Right lobe of liver (tissue), 6 donors: Measurements from ENCODE around the gene RPP21. TPM values are rescaled to one million over a fixed set of nuclear protein-coding genes. Genes with fewer than 3 reads are reported as not detected.

Experiments
- ATAC-seq, 4 donors: fragments of 200-7000 bp; cut with Tn5 transposase; one replicate each; pipeline ENCODE4 v1.9.1; 2020; ENCODE audit warnings: mild to moderate bottlenecking in 4 of 4, moderate library complexity in 4 of 4
- DNase-seq, 3 donors: peaks; one replicate each; pipeline ENCODE4 v3.0.0-alpha.2; 2020
- H3K27ac ChIP-seq, 3 donors: fragments of 200-600 bp; one replicate each; pipeline ENCODE4 v1.8.0; 2022
- H3K27me3 ChIP-seq, 2 donors: fragments of 200-600 bp; one replicate each; pipeline ENCODE4 v1.8.0; 2022
- H3K36me3 ChIP-seq, 4 donors: fragments of 200-600 bp; sonication (generic) in 1 of 4; one replicate each; pipeline versions ENCODE4 v1.5.1 to v1.8.0; 2017 to 2022; ENCODE audit warnings: control low read depth in 1 of 4
- H3K4me1 ChIP-seq, 4 donors: fragments of 200-600 bp; sonication (generic) in 1 of 4; one replicate each; pipeline versions ENCODE4 v1.5.1 to v1.8.0; 2017 to 2022; ENCODE audit warnings: control low read depth in 1 of 4
- H3K4me3 ChIP-seq, 3 donors: fragments of 200-600 bp; one replicate each; pipeline ENCODE4 v1.8.0; 2022
- H3K9me3 ChIP-seq, 4 donors: fragments of 200-600 bp; sonication (generic) in 1 of 4; one replicate each; pipeline versions ENCODE4 v1.5.1 to v1.8.0; 2017 to 2022; ENCODE audit warnings: control low read depth in 1 of 4
- POLR2A ChIP-seq: fragments of 450-650 bp; IDR thresholded peaks from one replicate; pipeline ENCODE4 v1.6.1; 2017; ENCODE audit warnings: antibody characterized with exemption, mild to moderate bottlenecking
- WGBS: methylation state at CpG from one replicate; pipeline ENCODE4 v1.1.6; 2018; ENCODE audit warnings: low coverage, low lambda C conversion rate; ENCODE audit not compliant: insufficient coverage; ENCODE audit errors: missing lambda C conversion rate; 5-methylcytosine and 5-hydroxymethylcytosine counted together
- intact Hi-C, 2 donors: fragments of 100-400 bp; cut with DNase I; formaldehyde crosslinking; loops; one replicate each; pipeline versions ENCODE4 v1.11.2 to v1.14.1; 2022
- total RNA-seq, 6 experiments: library from RNA; depleted of rRNA in 2 of 6; stranded (reverse); fragments of >200 nt in 2 of 6; fragmentation: NEBNext Ultra II Directional in 3 of 6; extraction: Animal tissue kit (Norgen Biotek cat#: 25700) in 3 of 6; gene quantifications; one replicate each; pipeline versions ENCODE4 v1.1.0 to v1.2.4, GENCODE V29; 2016 to 2023
- TF ChIP-seq, protein P1 (sequence below), 4 donors: fragments of 200-600 bp in 3 of 4; fragments of 450-650 bp in 1 of 4; IDR thresholded peaks; one replicate each; pipeline versions ENCODE4 v1.5.1 to v1.8.0; 2016 to 2022; ENCODE audit warnings: antibody characterized with exemption in 4 of 4, mild to moderate bottlenecking in 2 of 4
- donor health status: DM: no; HTN: yes; CAD: no.
- donor health status: DM: no; HTN: no; CAD: no.
- donor health status: DM: no; HTN: no; CAD: no.
- donor health status: DM: no; HTN: yes; CAD: no.
- donor health status: DM: no; HTN: yes; CAD: no.

The RPP21 gene
- total RNA-seq, 6 experiments from 2014 or later, result 13.8 to 49.5 (median 16.3) TPM

DNA sequence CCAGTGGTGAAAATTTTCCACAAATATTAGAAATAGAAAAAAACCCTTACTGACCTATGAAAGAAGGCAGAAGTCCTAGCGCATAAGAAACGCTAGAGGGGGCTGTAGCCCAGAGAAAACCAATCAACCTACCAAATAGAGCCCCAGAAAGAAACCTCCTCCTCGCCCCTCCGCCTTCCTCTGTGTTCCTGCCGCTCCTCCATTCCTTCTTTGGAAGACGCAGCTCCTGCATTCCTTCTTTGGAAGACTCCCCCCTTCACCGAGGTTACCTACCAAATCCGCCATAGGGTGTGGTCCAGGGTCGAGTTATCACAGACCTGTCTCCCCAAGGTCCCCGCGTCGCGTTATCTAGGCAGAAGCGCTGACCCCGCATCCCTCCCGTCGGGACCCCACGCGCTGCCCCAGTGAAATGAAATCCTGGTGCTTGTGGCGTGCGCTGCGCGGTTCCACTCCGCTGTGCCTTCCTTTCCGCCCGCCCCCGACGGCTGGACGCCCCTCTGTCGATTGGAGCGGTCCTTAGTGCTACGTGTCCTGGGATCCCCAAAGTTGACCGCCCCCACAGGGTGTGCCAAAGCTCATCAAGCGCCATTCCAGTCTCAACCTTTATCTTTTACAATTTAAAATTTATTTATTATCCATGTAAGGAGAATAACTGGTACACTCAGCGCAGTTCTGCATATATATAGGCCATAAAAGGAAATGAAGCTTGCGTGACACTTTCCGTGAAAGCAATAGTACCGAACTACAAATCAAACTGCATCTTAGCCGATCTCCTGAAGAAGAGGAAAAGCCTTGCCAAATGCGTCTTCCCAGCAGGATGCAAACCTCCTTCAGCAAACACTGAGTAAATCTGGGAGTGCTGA is 13.0 kb downstream of the RPP21 start:
- no peaks in the 10 kb centered on the region for H3K36me3 ChIP-seq
- peaks cover 6 to 9% of the 10 kb centered on the region in 2 donors for H3K27me3 ChIP-seq
- no peak for DNase-seq
- H3K4me1 ChIP-seq, result peaks cover 0 to 3% (median 0%) of the 10 kb centered on the region in 4 donors
- TF ChIP-seq POLR2A, result no peak
- TF ChIP-seq, protein P1, sequence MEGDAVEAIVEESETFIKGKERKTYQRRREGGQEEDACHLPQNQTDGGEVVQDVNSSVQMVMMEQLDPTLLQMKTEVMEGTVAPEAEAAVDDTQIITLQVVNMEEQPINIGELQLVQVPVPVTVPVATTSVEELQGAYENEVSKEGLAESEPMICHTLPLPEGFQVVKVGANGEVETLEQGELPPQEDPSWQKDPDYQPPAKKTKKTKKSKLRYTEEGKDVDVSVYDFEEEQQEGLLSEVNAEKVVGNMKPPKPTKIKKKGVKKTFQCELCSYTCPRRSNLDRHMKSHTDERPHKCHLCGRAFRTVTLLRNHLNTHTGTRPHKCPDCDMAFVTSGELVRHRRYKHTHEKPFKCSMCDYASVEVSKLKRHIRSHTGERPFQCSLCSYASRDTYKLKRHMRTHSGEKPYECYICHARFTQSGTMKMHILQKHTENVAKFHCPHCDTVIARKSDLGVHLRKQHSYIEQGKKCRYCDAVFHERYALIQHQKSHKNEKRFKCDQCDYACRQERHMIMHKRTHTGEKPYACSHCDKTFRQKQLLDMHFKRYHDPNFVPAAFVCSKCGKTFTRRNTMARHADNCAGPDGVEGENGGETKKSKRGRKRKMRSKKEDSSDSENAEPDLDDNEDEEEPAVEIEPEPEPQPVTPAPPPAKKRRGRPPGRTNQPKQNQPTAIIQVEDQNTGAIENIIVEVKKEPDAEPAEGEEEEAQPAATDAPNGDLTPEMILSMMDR (IDR thresholded peaks at IDR 0.05), result peak; percentile 46 to 75 (median 70)
- intact Hi-C loops, result no loop called here
- no peak overlapping the region for H3K4me3 ChIP-seq
- no peak overlapping the region for H3K27ac ChIP-seq
- ATAC-seq, result peak; percentile 77 to 79 (median 78)
- WGBS, result 7% methylated on average over 28 of the region's 40 CpGs
- no peaks in the 10 kb centered on the region for H3K9me3 ChIP-seq

DNA sequence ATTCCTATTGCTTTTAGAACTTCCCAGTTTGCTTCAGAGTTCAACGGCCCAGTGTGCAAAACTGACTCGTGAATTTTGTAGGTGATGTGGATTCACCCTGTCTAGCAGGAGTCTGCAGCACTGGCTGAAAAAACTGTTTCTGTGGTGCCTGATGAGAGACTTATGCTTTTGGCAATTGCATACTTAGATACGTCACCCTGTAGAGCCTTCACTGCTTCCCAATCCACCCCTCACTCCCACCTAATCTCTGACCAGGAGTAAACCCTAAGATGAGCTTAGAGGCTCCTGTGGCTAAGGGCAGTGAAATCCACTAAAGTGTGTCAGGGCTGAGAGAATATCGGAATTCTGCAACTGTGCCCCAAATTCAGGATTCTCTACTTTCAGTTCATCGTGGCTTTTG is 14.3 kb downstream of the RPP21 start:
- DNase-seq (no peak), ATAC-seq (no peak)
- TF ChIP-seq POLR2A, result no peak
- TF ChIP-seq, protein P1 (IDR thresholded peaks at IDR 0.05), result no peak
- WGBS, result 50% methylated on average over 4 of the region's 5 CpGs
- H3K36me3 ChIP-seq, result no peaks in the 10 kb centered on the region
- peaks cover 0 to 3% (median 0%) of the 10 kb centered on the region in 4 donors for H3K4me1 ChIP-seq
- no peaks in the 10 kb centered on the region for H3K9me3 ChIP-seq
- no peak overlapping the region for H3K4me3 ChIP-seq
- intact Hi-C loops, result no loop called here
- peaks cover 6 to 9% of the 10 kb centered on the region in 2 donors for H3K27me3 ChIP-seq
- no peak overlapping the region for H3K27ac ChIP-seq

DNA sequence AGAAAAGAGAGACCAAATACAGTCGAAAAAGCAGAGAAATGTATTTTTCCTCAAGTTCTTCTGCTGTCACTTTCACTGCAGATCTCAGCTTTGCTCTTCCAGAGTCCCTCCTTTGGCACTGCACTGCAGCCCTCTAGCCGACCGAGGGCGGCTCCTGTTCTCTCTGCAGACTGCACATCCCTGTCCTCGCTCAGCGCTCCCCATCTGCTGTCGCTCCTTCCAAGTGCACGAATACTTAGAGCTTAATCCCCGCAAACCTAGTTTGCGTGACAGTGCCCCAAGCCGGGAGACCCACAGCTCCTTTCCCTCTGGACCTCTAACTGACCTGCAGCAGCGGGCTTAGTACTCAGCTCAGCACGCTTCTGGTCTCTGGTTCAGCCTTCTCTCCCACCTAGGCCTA is 15.2 kb downstream of the RPP21 start:
- Histone ChIP-seq H3K4me1 (peaks cover 0 to 3% (median 0%) of the 10 kb centered on the region in 4 donors), H3K27ac (no peak overlapping the region), H3K27me3 (peaks cover 6 to 9% of the 10 kb centered on the region in 2 donors), H3K4me3 (no peak overlapping the region), H3K36me3 (no peaks in the 10 kb centered on the region), H3K9me3 (no peaks in the 10 kb centered on the region)
- DNase-seq (no peak), ATAC-seq (no peak)
- TF ChIP-seq, protein P1 (IDR thresholded peaks at IDR 0.05), result no peak
- no peak for TF ChIP-seq POLR2A
- 33% methylated on average over 9 of the region's 13 CpGs for WGBS
- intact Hi-C loops, result no loop called here

DNA sequence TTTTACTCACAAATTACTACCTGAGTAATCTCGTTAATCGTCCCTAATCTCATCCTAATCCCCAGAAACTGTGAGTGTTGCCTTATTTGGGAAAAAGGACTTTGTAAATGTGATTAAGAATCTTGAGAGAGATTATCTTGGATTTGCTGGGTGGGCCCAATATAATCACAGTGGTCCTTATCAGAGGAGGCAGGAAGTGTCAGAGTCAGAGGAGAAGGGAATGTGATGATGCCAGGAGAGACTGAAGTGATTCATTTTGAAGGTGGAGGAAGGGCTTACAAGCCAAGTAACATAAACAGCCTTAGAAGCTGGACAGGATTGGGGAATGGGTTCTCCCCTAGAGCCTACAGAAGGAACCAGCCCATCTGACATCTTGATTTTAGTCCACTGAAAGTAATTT is 16.7 kb downstream of the RPP21 start:
- H3K27me3 ChIP-seq, result peaks cover 6 to 9% of the 10 kb centered on the region in 2 donors
- DNase-seq, result no peak
- no peak overlapping the region for H3K4me3 ChIP-seq
- 79% methylated on average over 2 of the region's 2 CpGs for WGBS
- ATAC-seq, result no peak
- H3K27ac ChIP-seq, result no peak overlapping the region
- no peak for TF ChIP-seq POLR2A
- TF ChIP-seq, protein P1 (IDR thresholded peaks at IDR 0.05), result no peak
- no peaks in the 10 kb centered on the region for H3K36me3 ChIP-seq
- H3K4me1 ChIP-seq, result peaks cover 0 to 3% (median 0%) of the 10 kb centered on the region in 4 donors
- intact Hi-C loops, result no loop called here
- H3K9me3 ChIP-seq, result no peaks in the 10 kb centered on the region
